ENCODE measurements around the gene GAMT.

The GAMT gene

DNA sequence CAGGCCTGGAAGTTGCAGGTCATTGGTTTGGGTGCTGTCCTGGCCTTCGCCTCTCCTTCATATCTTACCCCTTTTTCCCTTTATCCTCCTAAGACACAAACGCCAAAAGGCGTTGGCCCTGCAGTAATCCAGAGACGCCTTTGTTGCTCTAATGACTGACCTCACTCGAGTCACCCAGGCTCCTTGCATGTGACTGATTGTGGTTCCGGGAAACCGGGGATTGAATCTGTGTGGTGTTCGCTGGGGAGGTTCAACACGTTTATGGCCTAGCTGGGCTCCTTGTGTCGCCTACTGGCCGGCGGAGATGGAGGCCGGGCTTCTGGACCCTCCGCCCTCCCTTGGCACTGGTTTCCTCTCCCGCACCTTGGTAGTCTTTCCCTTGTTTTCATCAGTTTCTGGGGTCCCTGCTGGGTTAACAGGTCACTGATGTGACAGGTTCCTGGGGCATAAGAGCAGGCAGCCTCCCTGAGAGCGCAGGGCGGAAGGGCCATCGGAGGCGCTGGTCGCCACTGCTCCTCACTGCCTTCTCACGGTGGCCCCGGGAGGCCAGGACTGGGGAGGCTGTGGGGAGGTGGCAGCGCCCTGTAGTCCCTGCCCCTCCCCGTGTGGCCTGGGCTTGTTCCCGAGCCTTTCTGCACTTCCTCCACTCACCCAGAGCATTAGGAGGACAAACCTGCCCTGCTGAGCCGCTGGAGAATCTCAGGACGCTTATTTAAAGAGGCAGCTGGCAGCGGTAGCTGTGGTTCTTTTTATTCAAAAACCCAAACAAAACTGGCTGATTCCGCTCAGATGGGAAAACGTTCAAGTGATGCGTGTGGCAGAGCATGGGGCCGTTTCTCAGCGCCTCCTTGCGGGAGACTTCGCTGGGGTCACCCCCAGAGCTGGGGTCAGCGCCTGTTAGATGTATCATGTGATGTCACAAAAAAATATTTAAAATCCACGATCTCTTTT is 35.7 kb downstream of the GAMT start:
- DNase-seq (ENCODE audit: insufficient read length), result no peak
- no peak for FAIRE-seq
- no peak for TF ChIP-seq POLR2A (IDR thresholded peaks at IDR 0.05; ENCODE audit: low read depth, low read length)
- TF ChIP-seq TAF1 (IDR thresholded peaks at IDR 0.05; ENCODE audit: borderline replicate concordance, low read depth, low read length), result no peak
- no peak for TF ChIP-seq POLR2AphosphoS5 (IDR thresholded peaks at IDR 0.05; ENCODE audit: low read depth, low read length)

DNA sequence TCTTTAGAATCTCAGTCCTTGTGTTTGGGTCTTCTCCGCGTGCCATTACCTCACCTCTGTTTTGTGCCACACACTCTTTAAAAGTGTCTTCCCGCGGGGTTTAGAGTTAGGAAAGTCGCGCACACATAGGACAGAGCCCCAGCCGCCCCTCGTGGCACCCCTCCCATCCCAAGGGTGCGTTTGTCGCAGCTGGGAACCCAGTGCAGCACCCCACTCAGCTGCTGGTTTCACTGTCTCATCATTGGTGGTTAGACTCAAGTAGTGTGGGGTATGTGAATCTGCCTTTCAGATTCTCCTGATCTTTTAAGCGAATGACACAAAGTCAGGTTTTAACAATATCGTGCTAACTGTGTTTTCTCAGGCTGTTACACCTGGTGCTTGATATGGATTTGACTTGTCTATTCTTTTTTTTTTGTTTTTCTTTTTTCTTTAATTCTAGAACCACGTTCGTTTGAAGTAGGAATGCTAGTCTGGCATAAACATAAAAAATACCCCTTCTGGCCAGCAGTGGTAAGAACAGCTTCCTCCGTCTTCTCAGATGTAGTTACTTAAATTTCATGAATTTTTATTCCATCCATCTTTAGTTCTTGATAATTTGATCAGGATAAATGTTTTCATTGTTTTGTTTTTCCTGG is 37.2 kb downstream of the GAMT start:
- TF ChIP-seq POLR2AphosphoS5 (IDR thresholded peaks at IDR 0.05; ENCODE audit: low read depth, low read length) (no peak), TAF1 (IDR thresholded peaks at IDR 0.05; ENCODE audit: borderline replicate concordance, low read depth, low read length) (no peak), POLR2A (IDR thresholded peaks at IDR 0.05; ENCODE audit: low read depth, low read length) (no peak)
- DNase-seq (ENCODE audit: insufficient read length) (no peak), FAIRE-seq (peak; percentile 56)

DNA sequence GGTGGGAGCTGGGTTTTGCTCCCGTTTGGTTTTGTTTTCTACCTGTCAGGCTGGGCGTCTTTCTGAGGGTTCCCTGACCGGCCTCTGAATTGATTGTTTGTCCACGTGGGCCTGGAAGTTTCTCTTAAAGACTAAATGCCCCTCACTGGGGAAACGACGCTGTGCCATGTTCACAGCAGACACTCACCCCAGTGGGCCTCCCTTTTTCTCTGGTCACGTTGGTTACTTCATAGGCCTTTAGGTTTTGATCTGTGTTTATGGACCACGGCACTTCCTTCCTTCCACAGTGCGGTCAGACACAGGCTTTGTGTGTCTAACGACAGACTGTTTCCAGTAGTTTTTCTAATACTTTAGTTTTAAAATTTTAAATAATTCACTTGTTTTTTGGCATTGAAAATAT is 37.7 kb downstream of the GAMT start:
- TF ChIP-seq TAF1 (IDR thresholded peaks at IDR 0.05; ENCODE audit: borderline replicate concordance, low read depth, low read length), result no peak
- no peak for TF ChIP-seq POLR2A (IDR thresholded peaks at IDR 0.05; ENCODE audit: low read depth, low read length)
- no peak for TF ChIP-seq POLR2AphosphoS5 (IDR thresholded peaks at IDR 0.05; ENCODE audit: low read depth, low read length)
- FAIRE-seq, result no peak
- DNase-seq (ENCODE audit: insufficient read length), result no peak

DNA sequence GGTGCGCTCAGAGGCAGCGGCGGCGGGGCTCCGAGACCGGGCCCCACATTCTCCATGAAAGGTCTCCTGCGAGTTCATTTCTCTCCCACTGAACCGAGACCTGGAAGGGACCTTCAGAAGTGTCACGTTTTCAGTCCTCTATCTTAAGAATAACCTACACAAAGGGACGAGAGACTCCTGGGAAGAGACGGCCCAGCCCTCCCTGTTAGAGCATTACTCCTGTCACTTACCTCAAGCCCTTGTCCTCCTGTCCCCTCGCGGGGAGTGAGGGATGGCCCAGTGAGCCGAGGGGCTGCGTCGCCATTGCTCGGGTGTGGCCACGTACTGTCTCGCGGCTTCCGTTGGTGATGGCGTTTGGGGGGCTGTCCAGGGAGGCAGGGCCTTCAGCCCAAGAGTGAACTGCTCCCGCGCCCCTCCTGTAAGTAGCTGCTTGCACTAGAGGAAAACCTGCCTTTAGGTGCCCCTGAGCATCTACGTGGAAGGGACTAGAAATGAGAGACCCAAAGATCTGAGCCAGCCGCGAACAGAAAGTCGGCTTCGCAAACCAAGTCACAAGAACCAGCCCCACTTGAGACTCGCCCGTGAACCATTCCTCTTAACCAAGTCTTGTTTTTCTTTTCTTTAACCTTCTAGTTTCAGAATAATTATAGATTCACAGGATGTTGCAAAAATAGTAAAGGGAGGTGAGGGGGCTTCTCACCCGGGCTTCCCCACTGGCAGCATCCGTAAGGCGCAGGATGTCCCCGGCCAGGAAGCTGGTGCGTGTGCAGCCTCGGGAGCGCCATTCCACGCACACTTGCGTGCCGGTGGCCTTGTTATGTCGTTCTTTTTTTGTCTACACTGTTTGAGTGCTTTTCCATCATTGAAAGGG is 38.7 kb downstream of the GAMT start:
- DNase-seq (ENCODE audit: insufficient read length) (no peak), FAIRE-seq (no peak)
- no peak for TF ChIP-seq TAF1 (IDR thresholded peaks at IDR 0.05; ENCODE audit: borderline replicate concordance, low read depth, low read length)
- no peak for TF ChIP-seq POLR2A (IDR thresholded peaks at IDR 0.05; ENCODE audit: low read depth, low read length)
- TF ChIP-seq POLR2AphosphoS5 (IDR thresholded peaks at IDR 0.05; ENCODE audit: low read depth, low read length), result no peak

DNA sequence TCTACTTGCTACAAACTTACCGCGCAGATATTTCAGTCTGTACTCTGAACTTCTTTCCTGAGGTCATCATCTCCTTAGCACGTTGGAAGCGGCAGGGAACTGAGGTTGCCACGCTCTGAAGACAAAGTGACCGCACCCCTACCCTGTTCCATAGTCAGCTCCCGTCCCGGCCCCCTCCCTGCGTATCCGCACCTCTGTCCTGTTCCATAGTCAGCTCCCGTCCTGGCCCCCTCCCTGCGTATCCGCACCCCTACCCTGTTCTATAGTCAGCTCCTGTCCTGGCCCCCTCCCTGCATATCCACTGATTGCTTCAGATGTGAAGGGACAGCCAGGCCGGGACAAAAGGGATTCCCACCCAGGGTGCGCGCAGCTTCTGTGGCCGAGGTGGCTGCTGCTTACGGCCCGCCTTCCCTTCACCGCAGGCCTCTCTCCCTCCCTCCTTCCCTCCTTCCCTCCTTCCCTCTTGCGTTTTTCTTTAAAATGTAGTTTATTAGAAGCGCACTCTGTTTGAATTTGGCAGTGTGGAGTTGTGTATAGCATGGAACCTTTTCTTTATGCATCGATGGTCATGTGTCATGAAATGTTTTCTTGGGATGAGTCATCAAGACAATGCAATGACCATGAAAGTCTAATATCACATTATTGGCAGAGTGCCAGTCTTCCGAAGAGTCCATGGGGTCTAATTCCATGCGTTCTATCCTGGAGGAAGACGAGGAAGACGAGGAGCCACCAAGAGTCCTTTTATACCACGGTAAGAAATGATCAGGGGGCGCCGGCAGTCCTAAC is 39.5 kb downstream of the GAMT start:
- no peak for DNase-seq (ENCODE audit: insufficient read length)
- TF ChIP-seq POLR2A (IDR thresholded peaks at IDR 0.05; ENCODE audit: low read depth, low read length), result no peak
- no peak for FAIRE-seq

DNA sequence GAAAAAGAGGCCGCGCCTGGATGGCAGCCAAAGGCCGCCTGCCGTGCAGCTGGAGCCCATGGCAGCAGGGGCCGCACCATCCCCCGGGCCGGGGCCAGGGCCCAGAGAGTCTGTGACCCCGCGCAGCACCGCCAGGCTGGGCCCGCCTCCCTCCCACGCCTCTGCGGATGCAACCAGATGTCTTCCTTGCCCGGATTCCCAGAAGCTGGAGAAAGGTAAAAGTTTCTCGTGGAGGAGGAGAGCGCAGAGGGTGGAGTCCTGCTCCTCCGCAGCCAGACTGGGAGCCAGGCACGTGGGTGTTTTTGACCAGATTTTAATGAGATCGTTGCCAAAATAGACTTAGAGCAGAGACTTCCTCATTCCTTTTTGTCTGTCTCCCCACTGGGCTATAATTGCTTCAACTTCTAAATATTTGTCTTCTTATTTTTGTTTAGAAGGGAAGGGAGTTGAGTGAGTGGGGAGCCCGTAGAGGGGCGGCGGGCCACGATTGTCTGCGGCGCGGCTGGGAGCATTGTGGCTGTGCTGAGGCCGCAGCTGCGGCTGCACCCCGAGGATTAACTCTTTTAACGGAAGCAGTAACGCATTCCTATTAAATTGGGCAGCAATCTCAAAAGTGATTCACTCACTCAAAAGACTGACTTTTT is 40.4 kb downstream of the GAMT start:
- DNase-seq (ENCODE audit: insufficient read length) (no peak), FAIRE-seq (no peak)
- TF ChIP-seq TAF1 (IDR thresholded peaks at IDR 0.05; ENCODE audit: borderline replicate concordance, low read depth, low read length) (no peak), POLR2A (IDR thresholded peaks at IDR 0.05; ENCODE audit: low read depth, low read length) (no peak), POLR2AphosphoS5 (IDR thresholded peaks at IDR 0.05; ENCODE audit: low read depth, low read length) (no peak)

DNA sequence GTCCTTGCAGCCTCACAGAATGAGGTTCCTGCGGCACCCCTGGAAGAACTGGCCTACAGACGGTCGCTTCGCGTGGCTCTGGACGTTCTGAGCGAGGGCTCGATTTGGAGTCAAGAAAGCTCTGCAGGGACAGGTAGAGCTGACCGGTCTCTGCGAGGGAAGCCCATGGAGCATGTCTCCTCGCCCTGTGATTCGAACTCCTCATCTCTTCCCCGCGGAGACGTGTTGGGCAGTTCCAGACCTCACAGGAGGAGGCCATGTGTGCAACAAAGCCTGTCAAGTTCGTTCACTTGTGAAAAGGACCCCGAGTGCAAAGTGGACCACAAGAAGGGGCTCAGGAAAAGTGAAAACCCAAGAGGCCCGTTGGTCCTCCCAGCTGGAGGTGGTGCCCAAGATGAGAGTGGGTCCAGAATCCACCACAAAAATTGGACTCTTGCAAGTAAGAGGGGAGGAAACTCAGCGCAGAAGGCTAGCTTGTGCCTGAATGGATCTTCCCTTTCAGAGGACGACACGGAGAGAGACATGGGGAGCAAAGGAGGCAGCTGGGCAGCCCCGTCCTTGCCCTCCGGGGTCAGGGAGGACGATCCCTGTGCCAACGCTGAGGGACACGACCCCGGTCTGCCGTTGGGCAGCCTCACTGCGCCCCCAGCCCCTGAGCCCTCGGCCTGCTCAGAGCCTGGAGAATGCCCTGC is 41.1 kb downstream of the GAMT start:
- TF ChIP-seq POLR2AphosphoS5 (IDR thresholded peaks at IDR 0.05; ENCODE audit: low read depth, low read length) (no peak), TAF1 (IDR thresholded peaks at IDR 0.05; ENCODE audit: borderline replicate concordance, low read depth, low read length) (no peak), POLR2A (IDR thresholded peaks at IDR 0.05; ENCODE audit: low read depth, low read length) (no peak)
- DNase-seq (ENCODE audit: insufficient read length), result no peak
- no peak for FAIRE-seq

DNA sequence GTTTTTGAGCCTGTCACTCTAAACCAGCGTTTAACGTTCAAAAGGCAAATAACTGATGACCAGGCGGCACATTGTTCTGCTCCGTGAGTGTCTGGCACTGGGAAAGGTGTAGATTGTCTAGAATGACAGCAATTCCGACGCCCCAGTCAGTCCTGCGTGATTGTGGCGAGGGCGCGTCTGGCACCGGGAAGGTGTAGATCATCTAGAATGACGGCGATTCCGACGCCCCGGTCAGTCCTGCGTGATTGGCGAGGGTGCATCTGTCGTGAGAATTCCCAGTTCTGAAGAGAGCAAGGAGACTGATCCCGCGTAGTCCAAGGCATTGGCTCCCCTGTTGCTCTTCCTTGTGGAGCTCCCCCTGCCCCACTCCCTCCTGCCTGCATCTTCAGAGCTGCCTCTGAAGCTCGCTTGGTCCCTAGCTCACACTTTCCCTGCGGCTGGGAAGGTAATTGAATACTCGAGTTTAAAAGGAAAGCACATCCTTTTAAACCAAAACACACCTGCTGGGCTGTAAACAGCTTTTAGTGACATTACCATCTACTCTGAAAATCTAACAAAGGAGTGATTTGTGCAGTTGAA is 43.7 kb downstream of the GAMT start:
- FAIRE-seq, result no peak
- no peak for TF ChIP-seq POLR2A (IDR thresholded peaks at IDR 0.05; ENCODE audit: low read depth, low read length)
- TF ChIP-seq POLR2AphosphoS5 (IDR thresholded peaks at IDR 0.05; ENCODE audit: low read depth, low read length), result no peak
- no peak for TF ChIP-seq TAF1 (IDR thresholded peaks at IDR 0.05; ENCODE audit: borderline replicate concordance, low read depth, low read length)
- no peak for DNase-seq (ENCODE audit: insufficient read length)

DNA sequence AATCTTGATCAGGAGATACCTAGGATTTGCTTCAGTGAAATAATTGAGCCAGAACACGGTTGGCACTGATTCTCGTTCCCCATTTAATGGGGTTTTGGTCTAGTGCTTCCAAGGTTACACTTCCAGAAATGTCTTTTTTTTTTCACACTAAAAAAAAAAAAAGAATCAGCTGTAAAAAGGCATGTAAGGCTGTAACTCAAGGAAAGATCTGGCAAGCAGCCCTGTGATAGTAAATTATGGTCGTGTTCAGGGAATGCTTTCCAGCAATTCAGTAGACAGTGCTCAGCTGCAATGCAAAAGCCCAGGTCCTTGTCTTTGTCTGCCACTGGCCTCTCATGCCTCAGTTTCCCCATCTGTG is 44.9 kb downstream of the GAMT start:
- FAIRE-seq, result no peak

More for the DNA sequence above, 44.9 kb downstream of the GAMT start:
- TF ChIP-seq TAF1 (IDR thresholded peaks at IDR 0.05; ENCODE audit: borderline replicate concordance, low read depth, low read length) (no peak), POLR2A (IDR thresholded peaks at IDR 0.05; ENCODE audit: low read depth, low read length) (no peak), POLR2AphosphoS5 (IDR thresholded peaks at IDR 0.05; ENCODE audit: low read depth, low read length) (no peak)
- no peak for DNase-seq (ENCODE audit: insufficient read length)
